ENCODE results near the gene NCK2.

NCK2 gene

GRCh38 chr2:105737980-105738657, 6.6 kb upstream of the NCK2 start:
- in situ Hi-C loops (cut with HindIII; ENCODE audit: low pct_ligation_motif_present, low sequenced_read_pairs), result no loop called here
- H3K27me3 ChIP-seq (replicated peaks), result no peaks in the 10 kb centered on the region
- no peaks in the 10 kb centered on the region for H3K36me3 ChIP-seq (replicated peaks)
- H3K27ac ChIP-seq, result no peak overlapping the region
- DNase-seq, result no peak
- H3K4me3 ChIP-seq (ENCODE audit: low read depth, low read length), result no peak overlapping the region
- no peak for TF ChIP-seq CTCF (IDR thresholded peaks at IDR 0.05; ENCODE audit: low read depth, low read length, missing control alignments)

- TF ChIP-seq CTCF (IDR thresholded peaks at IDR 0.05; ENCODE audit: low read depth, low read length, missing control alignments), result no peak
- no peaks in the 10 kb centered on the region for H3K36me3 ChIP-seq (replicated peaks)
- DNase-seq, result no peak
- H3K27ac ChIP-seq, result no peak overlapping the region
- no peak overlapping the region for H3K4me3 ChIP-seq (ENCODE audit: low read depth, low read length)
- in situ Hi-C loops (cut with HindIII; ENCODE audit: low pct_ligation_motif_present, low sequenced_read_pairs), result no loop called here
- no peaks in the 10 kb centered on the region for H3K27me3 ChIP-seq (replicated peaks)
Measured at GRCh38 chr2:105738658-105739241, 6.0 kb upstream of the NCK2 start.

- no peak for DNase-seq
- in situ Hi-C loops (cut with HindIII; ENCODE audit: low pct_ligation_motif_present, low sequenced_read_pairs), result no loop called here
- H3K4me3 ChIP-seq (ENCODE audit: low read depth, low read length), result no peak overlapping the region
- no peak for TF ChIP-seq CTCF (IDR thresholded peaks at IDR 0.05; ENCODE audit: low read depth, low read length, missing control alignments)
- H3K27me3 ChIP-seq (replicated peaks), result no peaks in the 10 kb centered on the region
- no peaks in the 10 kb centered on the region for H3K36me3 ChIP-seq (replicated peaks)
- no peak overlapping the region for H3K27ac ChIP-seq
Measured at GRCh38 chr2:105739426-105739825, 5.3 kb upstream of the NCK2 start.

- in situ Hi-C loops (cut with HindIII; ENCODE audit: low pct_ligation_motif_present, low sequenced_read_pairs), result no loop called here
- no peak for TF ChIP-seq CTCF (IDR thresholded peaks at IDR 0.05; ENCODE audit: low read depth, low read length, missing control alignments)
- DNase-seq, result no peak
- Histone ChIP-seq H3K27me3 (replicated peaks) (no peaks in the 10 kb centered on the region), H3K36me3 (replicated peaks) (no peaks in the 10 kb centered on the region), H3K4me3 (ENCODE audit: low read depth, low read length) (no peak overlapping the region), H3K27ac (no peak overlapping the region)
Measured at GRCh38 chr2:105739944-105740530, 4.7 kb upstream of the NCK2 start.

GRCh38 chr2:105741174-105741573, 3.5 kb upstream of the NCK2 start:
- H3K4me3 ChIP-seq (ENCODE audit: low read depth, low read length), result no peak overlapping the region
- no peaks in the 10 kb centered on the region for H3K36me3 ChIP-seq (replicated peaks)
- no peak for DNase-seq
- TF ChIP-seq CTCF (IDR thresholded peaks at IDR 0.05; ENCODE audit: low read depth, low read length, missing control alignments), result no peak
- H3K27me3 ChIP-seq (replicated peaks), result no peaks in the 10 kb centered on the region
- no peak overlapping the region for H3K27ac ChIP-seq
- in situ Hi-C loops (cut with HindIII; ENCODE audit: low pct_ligation_motif_present, low sequenced_read_pairs), result no loop called here

Data from brain microvascular endothelial cell (primary cell).